Activated CD4-positive, alpha-beta T cell treated with anti-CD3 and anti-CD28 coated beads, Interleukin-2, Interleukin-4, amounts not matched to agents 100 ng/mL and 50 ng/mL, durations not matched to agents 16 hours and 8 hours (primary cell): ENCODE data around the gene KRTAP1-1.
"Not testable (repeated sequence)": the region's sequence is repeated elsewhere in the genome, so short reads cannot be mapped to it uniquely, and the experiment has no call there.

ENCODE experiments used
- DNase-seq: peaks from one replicate; pipeline ENCODE4 v3.0.0-alpha.2; 2020; ENCODE audit warnings: low spot score

KRTAP1-1 gene, protein sequence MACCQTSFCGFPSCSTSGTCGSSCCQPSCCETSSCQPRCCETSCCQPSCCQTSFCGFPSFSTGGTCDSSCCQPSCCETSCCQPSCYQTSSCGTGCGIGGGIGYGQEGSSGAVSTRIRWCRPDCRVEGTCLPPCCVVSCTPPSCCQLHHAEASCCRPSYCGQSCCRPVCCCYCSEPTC

DNA sequence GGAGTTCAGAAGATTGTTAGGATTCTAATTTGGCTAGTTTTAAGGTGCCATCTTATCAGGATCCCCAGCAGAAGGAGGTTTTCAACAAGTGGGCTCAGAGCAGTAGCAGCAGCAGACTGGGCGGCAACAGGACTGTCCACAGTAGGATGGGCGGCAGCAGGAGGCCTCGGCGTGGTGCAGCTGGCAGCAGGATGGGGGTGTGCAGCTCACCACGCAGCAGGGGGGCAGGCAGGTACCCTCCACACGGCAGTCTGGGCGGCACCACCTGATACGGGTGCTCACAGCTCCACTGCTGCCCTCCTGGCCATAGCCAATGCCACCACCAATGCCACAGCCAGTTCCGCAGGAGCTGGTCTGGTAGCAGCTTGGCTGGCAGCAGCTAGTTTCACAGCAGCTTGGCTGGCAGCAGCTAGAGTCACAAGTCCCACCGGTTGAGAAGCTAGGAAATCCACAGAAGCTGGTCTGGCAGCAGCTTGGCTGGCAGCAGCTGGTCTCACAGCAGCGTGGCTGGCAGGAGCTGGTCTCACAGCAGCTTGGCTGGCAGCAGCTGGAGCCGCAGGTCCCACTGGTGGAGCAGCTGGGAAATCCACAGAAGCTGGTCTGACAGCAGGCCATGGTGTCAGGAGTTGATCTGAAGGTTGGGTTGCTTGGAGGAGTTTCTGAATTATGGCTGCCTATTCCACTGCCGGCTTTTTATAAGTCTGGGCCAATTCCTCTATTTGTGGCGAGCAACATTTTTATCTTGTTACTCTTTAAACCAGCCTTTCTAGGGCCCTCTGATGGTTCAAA, at the start of gene KRTAP1-1:
Gene KRTAP1-1 (minus strand): TSS at position 668 of the 789 bp plus-strand sequence. CDS start 53 bp downstream, at position 615.
- not testable (repeated sequence) for DNase-seq

DNA sequence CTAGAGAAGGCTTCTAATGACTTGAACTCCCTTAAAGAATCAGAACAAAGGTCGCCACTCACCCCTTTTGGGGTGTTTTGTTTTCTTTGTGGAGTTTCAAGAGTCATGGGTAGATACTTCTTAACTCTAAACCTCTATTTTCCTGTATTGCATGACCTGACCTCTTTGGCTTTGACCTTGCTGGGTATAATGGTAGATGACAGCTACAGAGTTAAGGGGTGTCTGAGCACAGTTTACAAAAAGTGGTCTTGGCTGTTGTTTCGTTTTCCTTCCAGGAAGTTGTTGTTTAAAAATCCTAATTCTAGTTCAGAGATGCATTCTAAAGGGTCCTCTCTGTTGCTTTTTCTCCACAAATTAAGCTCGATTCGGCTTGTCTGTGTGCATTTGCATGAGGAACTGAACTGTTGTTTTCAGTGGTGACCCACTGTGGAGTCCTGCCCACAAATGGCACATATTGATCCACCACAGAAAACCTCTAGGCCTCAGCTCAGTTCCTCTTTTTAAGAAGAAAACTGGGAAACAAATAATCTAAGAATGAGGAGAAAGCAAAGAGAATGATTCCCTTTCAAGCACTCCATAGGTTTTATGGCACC, 47.6 kb upstream of the KRTAP1-1 start:
- DNase-seq: not testable (repeated sequence)

DNA sequence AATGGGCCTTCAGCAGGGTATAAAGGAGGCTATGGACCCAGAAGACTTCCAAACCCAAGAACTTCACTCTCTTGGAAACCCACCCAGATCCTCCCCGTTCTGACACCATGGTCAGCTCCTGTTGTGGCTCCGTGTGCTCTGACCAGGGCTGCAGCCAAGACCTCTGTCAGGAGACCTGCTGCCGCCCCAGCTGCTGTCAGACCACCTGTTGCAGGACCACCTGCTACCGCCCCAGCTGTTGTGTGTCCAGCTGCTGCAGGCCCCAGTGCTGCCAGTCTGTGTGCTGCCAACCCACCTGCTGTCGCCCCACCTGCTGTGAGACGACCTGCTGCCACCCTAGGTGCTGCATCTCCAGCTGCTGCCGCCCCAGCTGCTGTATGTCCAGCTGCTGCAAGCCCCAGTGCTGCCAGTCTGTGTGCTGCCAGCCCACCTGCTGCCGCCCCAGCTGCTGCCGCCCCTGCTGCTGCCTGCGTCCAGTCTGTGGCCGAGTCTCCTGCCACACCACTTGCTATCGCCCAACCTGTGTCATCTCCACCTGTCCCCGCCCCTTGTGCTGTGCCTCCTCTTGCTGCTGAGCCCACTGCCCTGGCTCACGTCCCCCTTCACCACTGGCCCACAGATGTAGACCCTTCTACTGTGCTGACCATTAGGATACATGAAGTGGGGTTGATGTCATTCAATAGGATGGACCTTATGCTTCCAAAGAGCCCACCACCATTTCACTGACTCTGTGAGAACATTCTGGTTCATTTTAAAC, 43.0 kb upstream of the KRTAP1-1 start, which contains the start of gene KRTAP4-7:
Gene KRTAP4-7 (plus strand): TSS at position 51 of the 757 bp plus-strand sequence. CDS start 57 bp downstream, at position 108.
- not testable (repeated sequence) for DNase-seq

DNA sequence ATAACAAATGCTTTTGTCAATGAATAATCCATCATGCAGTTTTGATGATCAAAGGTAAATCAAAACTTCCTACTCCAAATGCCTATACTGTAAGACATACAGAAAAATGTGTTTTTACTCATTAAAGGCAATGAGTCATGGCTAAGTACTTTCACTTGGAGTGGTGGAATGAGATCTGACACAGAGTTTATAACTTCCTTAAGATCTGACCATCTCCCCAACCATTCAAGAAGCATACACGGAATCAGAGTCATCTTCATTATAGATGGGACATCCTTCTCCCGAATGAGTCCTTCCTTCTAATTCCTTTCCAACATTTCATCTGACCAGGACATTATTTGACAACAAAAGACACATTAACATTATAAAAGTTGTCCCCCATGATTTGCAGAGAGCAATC, 42.2 kb upstream of the KRTAP1-1 start:
- not testable (repeated sequence) for DNase-seq

DNA sequence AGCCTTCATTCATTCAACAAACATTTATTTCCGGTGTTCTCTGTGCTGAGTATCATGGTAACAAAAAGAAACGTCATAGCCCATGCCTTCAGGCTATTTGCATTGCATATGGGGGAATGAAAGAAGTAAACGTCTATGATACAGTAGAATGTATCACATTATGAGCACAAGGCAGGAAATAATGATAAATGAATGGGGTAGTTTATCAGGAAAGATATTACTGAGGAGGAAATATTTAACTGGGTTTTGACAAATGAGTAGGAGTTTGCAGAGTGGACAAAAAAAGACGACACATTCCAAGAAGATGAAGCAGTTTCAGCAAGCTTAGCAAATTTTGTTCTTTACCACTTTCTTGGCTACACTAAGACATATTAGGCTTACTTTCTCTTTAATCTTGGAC, 41.4 kb upstream of the KRTAP1-1 start:
- DNase-seq: no peak

DNA sequence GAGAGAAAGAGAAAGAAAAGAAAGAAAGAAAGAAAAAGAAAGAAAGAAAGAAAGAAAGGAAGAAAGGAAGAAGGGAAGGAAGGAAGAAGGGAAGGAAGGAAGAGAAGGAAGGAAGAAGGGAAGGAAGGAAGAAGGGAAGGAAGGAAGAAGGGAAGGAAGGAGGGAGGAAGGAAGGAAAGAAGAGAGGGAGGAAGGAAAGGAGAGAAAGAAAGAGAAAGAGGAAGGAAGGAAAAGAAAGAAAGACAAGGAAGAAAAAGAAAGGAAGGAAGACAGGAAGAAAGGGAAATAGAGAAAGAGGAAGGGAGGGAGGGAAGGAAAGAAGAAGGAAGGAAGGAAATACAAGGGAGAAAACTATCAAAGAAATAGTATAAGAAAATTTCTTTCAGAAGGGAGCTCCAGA, 35.5 kb upstream of the KRTAP1-1 start:
- DNase-seq: no peak

DNA sequence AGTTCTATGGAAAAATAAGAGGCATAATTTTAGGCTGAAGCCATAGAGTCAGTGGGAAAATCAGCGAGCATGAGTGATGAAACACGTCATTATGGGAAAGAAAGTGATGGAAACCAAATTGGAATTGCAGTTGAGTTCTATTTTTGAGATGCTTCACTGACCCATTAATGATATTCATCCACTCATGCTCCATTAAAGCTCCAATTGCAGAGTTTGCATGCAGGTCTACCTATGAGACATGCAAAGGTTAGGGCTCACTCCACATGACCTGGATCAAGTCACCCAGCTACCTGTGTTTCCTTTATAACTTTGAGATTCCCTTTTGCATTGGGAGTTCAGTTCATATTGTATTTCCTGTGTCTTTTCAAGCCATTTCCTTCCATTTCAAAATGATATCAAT, 32.4 kb upstream of the KRTAP1-1 start:
- no peak for DNase-seq

DNA sequence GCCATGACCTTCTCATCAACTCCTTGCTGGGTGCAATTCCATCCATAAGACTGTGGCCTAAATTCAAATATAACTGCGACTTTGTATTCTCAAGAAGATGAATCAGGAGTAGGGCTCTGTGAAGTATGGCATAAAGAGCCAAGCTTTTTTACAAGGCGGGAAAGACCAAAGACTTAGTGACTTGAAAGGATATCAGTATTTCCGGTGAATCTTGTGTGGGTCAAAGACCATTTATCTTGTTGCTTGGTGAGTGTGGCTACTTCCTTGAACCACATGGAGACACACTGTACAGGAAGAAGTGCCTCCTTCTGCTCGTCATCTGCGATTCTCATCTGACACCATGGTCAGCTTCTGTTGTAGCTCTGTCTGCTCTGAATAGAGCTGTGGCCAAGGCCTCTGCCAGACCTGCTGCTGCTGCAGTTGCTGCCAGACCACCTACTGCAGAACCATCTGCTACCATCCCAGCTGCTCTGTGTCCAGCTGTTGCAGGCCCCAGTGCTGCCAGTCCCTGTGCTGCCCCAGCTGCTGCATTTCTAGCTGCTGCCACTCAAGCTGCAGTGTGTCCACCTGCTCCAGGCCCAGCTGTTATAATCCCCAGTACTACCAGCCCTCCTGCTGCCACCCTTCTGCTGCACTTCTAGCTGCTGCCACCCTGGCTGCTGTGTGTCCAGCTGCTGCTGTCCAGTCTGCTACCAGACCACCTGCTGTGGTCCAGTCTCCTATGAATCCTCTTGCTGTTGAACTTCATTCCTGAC, 30.5 kb upstream of the KRTAP1-1 start:
- DNase-seq: no peak

DNA sequence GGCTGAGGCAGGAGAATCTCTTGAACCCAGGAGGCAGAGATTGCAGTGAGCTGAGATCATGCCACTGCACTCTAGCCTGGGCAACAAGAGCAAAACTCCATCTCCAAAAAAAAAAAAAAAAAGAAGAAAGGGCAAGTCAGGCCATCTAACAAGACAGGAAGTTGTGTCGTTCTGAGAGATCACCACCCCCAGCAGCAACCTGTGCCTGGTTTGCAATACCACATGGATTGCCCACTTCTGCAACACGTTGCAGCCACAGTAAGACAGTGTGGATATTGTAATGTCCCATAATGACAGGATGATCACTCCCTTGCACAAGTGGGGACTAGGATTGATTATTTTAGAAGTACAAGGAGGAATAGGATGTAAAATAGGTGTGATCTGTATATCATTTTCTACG, 27.8 kb upstream of the KRTAP1-1 start:
- DNase-seq: no peak

DNA sequence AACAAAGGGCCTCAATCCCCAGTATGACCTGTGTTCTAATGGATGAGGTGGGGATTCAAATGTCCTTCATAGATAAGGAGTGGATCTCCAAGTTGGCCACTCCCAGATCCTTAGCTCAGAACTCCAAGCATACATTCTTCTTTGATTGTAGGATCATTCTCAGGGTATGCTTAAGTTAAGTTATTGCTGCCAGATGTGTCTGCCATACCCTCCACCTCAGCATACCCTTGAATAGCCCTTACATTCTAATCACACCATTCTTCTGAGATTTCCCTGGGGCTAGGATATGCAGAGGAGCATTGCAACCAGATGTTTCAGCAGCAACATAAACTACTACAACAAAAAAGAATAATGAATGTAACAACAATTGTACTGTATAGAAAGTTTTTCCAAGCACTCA, 26.0 kb upstream of the KRTAP1-1 start:
- no peak for DNase-seq

DNA sequence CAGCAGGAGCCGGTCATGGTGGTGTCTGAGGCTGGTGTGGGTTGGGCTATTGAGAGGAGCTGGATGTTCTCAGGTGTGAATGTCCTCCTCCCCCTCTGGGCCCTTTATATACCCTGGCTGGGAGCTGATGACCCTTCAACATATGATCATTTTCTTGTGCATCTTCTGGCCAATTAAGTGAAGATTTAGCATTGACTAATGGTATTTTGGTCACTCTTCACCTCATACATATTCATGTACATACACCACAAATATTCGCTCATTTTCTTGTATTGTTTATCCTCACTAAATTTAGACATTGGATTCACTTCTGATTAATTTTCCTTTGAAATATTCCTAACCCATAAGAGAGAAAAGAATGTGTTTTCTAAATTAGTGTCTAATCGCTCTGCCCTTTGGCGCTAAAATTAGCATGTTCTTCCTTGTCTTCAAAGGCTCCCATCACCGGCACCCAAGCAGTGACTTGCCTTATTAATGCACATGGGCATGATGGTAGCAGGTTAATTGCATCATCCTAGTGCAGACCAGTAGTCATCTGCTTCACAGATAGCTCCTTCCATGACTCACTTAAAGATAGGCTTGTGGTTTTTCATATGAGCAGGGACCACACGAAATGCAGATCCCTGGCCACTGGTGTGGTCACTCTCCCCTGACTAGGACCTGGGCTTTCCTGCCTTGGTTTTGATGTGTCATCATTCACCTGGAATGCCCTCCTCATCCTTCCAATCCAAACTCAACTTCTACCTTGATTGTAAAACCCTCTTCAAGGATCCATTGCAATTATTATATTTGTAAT, 24.8 kb upstream of the KRTAP1-1 start, which contains the start of gene KRTAP2-4:
Gene KRTAP2-4 (minus strand): TSS at position 51 of the 796 bp plus-strand sequence. CDS start 34 bp downstream, at position 17.
- DNase-seq: no peak

DNA sequence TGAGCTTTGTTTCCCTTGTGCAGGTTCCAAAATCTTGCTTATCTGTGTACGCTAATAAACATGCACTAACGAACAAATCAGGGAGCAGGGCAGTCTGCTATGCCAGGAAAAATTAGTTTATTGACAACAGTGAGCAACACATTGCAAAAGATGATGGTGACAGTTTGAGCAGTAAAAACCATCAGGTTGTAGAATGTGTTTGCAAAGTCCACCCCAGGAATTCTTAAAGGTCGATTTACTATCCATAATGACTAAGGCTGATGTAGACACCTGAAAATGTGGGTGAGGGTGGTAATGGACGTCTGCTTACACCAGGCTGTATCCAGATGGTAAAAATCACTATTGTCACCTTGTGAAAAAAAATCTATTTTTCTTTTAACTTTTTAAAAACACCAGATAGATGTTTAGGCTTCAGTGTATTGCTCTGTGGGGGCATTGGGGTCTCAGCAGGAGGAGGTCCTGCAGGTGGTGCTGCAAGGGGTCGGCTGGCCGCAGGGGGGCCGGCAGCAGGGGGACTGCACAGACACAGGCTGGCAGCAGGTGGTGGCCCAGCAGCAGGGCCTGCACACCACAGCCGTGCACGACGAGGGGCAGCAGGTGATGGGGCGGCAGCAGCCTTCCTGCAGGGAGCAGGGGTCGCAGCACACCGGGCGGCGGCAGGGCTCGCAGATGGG, 23.9 kb upstream of the KRTAP1-1 start:
- DNase-seq: not testable (repeated sequence)

DNA sequence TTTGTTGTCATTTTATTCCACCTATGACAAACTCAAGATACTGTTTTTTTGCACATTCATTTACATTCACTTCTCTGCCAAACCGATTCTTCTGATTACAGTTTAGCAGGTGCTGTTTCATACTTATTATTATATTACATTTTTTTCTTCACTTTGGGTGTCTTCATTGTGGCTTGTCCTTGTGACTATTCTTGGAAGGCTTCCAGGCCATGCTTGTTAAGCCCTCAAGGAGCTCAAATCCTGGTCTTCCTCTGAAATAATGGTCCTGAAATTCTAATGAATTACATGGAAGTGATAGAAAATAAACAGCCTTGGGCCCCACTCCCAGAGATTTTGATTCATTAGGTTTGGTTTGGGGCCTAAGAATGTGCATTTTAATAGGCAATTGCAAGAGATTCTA, 23.1 kb upstream of the KRTAP1-1 start:
- DNase-seq: no peak

DNA sequence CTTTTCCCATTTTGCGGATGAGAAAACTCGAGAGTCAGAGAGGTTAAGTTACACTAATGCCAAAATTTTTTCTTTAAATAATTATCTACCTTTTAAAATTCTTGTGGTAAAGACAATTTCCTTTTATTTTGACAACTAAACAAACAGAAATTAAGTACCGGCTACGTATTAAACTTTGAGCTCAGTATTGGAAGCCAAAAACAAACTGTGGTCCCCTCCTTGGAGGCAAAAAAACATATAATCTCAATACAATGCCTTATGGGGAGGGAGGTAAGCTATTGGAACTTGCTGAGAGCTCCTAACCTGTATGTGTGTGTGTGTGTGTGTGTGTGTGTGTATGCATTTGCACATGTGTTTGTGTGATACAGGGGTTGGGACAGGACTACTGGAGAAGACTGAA, 22.2 kb upstream of the KRTAP1-1 start:
- no peak for DNase-seq

DNA sequence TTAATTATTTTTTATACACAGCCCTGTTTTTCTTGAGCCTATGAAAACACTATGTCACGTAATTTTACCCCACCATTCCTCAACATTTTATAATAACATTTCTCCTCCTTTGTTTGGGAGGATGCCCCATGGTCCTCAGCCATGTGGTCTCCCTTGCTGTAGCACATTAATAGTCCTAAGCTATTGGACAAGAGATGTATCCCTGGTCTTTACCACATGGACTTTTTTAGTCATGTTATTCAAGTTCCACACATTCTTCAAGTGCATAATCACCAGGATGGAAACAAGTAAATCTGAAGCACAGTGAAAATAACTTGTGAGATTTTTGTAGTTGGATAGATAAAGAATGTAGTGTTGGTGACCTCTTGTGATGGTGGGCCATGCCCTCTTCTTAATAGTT, 20.7 kb upstream of the KRTAP1-1 start:
- DNase-seq: no peak

DNA sequence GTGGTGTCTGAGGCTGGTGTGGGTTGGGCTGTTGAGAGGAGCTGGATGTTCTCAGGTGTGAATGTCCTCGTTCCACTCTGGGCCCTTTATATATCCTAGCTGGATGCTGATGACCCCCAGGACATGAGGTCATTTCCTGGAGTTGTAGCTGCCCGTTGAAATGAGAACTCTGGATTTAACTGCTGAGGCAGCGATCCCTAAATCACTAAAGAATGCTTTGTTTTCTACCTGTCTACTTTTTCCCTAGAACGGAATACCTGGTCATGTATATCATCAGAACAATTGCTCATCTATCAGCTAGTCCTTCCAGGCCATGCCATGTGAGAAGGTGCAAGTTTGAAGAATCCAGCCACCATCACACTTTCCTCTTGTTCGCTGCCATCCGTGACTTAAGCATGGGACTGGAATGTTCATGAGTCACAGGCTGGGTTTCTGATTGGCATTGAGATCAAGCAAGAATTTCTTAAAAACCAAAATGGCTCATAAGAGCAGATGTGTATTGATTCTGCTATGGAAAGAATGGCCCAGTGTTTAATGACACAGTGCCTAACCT, 18.9 kb upstream of the KRTAP1-1 start, which contains the start of gene KRTAP2-3:
Gene KRTAP2-3 (minus strand): TSS at position 63 of the 553 bp plus-strand sequence. CDS start 64 bp downstream, outside the sequence.
- no peak for DNase-seq

DNA sequence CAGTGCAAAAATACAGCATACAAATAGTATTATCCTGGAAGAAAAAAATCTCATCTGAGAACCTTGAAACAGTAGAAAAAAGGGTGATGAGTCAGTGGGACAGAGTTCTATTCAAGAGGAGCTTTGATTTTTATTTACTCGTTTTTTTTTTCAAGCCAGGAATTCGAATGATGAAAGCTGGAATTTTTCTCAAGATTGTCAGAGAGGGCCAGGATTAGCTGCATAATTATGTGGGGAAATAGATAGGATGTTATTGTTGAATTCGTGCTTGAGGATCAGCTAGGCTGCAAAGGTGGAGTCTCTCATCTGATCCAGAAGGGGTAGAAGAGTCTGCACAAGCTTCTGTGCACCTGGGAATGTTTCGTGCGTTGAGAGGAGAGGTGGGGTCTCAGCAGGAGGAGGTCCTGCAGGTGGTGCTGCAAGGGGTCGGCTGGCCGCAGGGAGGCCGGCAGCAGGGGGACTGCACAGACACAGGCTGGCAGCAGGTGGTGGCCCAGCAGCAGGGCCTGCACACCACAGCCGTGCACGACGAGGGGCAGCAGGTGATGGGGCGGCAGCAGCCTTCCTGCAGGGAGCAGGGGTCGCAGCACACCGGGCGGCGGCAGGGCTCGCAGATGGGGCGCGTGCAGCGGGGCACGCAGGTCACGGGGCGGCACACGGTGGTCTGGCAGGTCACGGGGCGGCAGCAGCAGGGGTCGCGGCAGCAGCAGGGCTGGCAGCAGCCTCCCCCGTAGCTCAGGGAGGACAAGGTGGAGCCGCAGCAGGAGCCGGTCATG, 18.2 kb upstream of the KRTAP1-1 start:
- DNase-seq: not testable (repeated sequence)

DNA sequence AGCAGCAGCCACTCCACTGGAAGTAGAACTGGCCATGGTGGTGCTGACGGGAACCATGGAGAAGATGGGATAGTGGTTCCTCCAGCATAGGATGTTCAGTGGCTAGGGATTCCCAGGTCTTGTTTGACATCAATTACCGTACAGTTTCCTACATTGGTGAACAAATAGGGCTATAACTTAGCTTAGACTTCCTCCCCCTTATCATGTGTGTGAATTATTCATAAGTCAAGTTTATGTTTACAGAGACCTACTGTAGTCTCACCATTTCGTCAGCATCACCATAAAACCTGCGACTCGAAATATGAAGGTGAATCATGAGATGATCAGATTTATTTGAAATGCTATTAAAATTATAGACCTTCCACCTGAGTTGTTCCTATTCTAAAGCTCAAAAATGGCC, 17.5 kb upstream of the KRTAP1-1 start:
- DNase-seq: no peak

DNA sequence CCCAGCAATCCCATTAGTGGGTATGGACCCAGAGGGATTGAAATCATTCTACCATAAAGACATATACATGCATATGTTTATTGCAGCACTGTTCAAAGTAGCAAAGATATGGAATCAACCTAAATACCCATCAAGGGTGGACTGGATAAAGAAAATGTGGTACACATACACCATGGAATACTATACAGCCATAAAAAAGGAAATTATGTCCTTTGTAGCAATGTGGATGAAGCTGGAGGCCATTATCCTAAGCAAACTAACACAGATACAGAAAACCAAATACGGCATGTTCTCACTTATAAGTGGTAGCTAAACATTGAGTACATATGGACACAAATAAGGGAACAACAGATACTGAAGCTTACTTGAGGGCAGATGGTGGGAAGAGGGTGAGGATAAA, 16.3 kb upstream of the KRTAP1-1 start:
- no peak for DNase-seq
